ENCODE measurements around the gene CHRNB1. TPM values are rescaled to one million over a fixed set of nuclear protein-coding genes. Genes with fewer than 3 reads are reported as not detected.

Gene CHRNB1
- total and polyA plus RNA-seq, 4 donors = 7.0 to 11.9 (median 10.6) TPM

DNA sequence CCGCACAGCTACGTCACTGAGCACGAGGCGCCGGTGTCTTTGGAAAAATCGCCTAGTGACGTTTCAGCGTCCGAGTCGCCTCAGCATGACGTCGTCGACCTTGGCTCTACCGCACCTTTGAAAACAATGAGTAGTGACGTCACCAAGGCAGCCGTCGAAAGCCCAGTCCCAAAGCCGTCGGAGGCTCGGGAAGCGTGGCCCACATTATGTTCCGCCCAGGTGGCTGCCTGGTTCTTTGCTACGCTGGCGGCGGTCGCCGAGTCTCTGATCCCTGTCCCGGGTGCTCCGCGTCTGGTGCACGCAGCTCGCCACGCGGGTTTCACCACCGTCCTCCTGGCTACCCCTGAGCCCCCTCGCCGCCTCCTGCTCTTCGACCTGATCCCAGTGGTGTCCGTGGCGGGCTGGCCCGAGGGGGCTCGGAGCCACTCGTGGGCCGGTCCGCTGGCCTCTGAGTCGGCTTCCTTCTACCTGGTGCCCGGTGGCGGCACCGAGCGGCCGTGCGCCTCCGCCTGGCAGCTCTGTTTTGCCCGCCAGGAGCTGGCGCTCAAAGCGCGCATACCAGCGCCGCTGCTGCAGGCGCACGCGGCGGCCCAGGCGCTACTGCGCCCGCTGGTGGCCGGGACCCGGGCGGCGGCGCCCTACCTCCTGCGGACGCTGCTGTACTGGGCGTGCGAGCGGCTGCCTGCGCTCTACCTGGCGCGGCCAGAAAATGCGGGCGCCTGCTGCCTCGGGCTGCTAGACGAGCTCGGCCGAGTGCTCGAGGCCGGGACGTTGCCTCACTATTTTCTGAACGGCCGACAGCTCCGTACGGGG is 8.1 kb upstream of the CHRNB1 start:
- DNase-seq (peak; percentile 77 to 88 (median 87)), ATAC-seq (ENCODE audit: insufficient read depth, low FRiP score) (peak; percentile 89)
- H3K9me3 ChIP-seq (ENCODE audit: control insufficient read depth in 4 of 4, insufficient read depth in 3 of 4, low read length in 3 of 4) = no peaks in the 10 kb centered on the region
- H3K4me1 ChIP-seq (ENCODE audit: control insufficient read depth in 5 of 5, insufficient read depth in 5 of 5, low read length in 5 of 5) = peaks cover 0 to 36% (median 16%) of the 10 kb centered on the region in 5 donors
- H3K36me3 ChIP-seq (ENCODE audit: control insufficient read depth in 4 of 4, insufficient read depth in 4 of 4, low read length in 4 of 4) = no peaks in the 10 kb centered on the region
- H3K4me3 ChIP-seq = no peak overlapping the region
- TF ChIP-seq, protein P1, sequence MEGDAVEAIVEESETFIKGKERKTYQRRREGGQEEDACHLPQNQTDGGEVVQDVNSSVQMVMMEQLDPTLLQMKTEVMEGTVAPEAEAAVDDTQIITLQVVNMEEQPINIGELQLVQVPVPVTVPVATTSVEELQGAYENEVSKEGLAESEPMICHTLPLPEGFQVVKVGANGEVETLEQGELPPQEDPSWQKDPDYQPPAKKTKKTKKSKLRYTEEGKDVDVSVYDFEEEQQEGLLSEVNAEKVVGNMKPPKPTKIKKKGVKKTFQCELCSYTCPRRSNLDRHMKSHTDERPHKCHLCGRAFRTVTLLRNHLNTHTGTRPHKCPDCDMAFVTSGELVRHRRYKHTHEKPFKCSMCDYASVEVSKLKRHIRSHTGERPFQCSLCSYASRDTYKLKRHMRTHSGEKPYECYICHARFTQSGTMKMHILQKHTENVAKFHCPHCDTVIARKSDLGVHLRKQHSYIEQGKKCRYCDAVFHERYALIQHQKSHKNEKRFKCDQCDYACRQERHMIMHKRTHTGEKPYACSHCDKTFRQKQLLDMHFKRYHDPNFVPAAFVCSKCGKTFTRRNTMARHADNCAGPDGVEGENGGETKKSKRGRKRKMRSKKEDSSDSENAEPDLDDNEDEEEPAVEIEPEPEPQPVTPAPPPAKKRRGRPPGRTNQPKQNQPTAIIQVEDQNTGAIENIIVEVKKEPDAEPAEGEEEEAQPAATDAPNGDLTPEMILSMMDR (IDR thresholded peaks at IDR 0.05; ENCODE audit: control extremely low read depth, extremely low read depth) = peak; percentile 83
- H3K27me3 ChIP-seq (ENCODE audit: control insufficient read depth in 3 of 3, insufficient read depth in 3 of 3, low read length in 2 of 3) = peaks cover 0 to 54% (median 37%) of the 10 kb centered on the region in 3 donors
- WGBS, 2 donors = 7 to 9% methylated on average over 85 to 92 of the region's 92 CpGs
- peak overlapping the region; percentile 59 to 62 for H3K27ac ChIP-seq (ENCODE audit: low read depth in 1 of 2, low read length in 1 of 2)
- no peak overlapping the region for H3K9ac ChIP-seq (ENCODE audit: insufficient read depth in 1 of 2, low read length in 2 of 2)

DNA sequence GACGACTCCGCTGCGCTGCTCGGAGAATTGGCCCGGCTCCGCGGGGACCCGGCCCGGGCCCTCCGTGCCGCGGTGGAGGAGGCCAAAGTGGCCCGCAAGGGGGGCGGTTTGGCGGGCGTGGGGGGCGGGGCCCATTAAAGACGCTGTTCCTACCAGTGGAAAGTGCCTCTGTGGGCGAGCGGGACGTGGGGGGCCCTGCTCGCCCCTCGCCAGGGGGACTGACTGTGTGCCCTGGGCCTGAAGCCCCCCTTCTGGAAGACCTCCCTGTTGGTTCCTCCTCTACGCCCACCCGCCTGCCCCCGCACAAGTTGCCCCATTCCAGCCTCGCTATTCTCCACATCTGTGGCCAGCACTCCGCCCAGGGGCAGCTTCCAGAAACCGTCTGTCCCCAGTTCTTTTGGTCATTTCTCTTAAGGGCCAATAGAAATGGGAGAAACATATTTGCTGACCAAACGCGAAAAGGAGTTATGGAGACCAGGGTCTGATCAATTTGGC is 7.4 kb upstream of the CHRNB1 start:
- no peak overlapping the region for H3K4me3 ChIP-seq
- peaks cover 0 to 54% (median 37%) of the 10 kb centered on the region in 3 donors for H3K27me3 ChIP-seq (ENCODE audit: control insufficient read depth in 3 of 3, insufficient read depth in 3 of 3, low read length in 2 of 3)
- H3K36me3 ChIP-seq (ENCODE audit: control insufficient read depth in 4 of 4, insufficient read depth in 4 of 4, low read length in 4 of 4) = no peaks in the 10 kb centered on the region
- H3K9me3 ChIP-seq (ENCODE audit: control insufficient read depth in 4 of 4, insufficient read depth in 3 of 4, low read length in 3 of 4) = no peaks in the 10 kb centered on the region
- H3K9ac ChIP-seq (ENCODE audit: insufficient read depth in 1 of 2, low read length in 2 of 2) = no peak overlapping the region
- no peak for DNase-seq
- ATAC-seq (ENCODE audit: insufficient read depth, low FRiP score) = no peak
- 30 to 35% methylated on average over 28 to 31 of the region's 31 CpGs for WGBS, 2 donors
- H3K27ac ChIP-seq (ENCODE audit: low read depth in 1 of 2, low read length in 1 of 2) = peak overlapping the region in 1 of 2 donors; percentile 62
- H3K4me1 ChIP-seq (ENCODE audit: control insufficient read depth in 5 of 5, insufficient read depth in 5 of 5, low read length in 5 of 5) = peaks cover 0 to 36% (median 16%) of the 10 kb centered on the region in 5 donors
- TF ChIP-seq, protein P1 (IDR thresholded peaks at IDR 0.05; ENCODE audit: control extremely low read depth, extremely low read depth) = no peak

DNA sequence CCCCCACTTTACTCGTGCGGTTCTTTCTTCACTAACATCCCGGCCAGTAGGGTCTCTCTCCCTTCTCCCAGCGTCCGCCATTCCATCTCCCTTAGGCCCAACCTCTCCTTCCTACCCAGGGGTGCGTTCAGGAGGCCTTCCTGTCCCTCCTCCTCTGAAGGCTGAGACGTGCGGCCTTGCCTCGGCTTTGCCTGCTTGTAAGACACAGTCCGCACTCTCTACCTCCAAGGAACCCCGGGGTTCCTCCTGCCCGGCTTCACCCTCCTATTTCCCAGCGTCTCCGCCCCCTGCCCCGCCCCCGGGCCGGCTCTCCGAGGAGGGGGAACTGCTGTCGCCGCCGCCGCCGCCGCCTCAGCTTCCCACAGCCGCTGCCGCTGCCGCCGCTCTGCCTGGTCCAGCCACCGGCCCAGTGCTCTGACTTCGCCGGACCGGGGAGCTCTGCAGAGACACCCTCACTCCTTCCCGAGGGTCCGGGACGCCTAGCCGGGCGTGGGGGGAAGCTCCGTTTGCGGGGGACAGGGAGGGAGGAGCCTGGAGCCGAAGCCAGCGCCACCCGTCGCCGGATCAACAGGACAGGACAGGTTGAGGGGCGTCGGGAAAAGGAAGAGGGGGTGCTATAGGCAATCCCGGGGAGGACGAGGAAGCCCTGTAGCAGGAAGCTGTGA is 6.8 kb upstream of the CHRNB1 start:
- 7 to 16% methylated on average over 47 to 48 of the region's 48 CpGs for WGBS, 2 donors
- ATAC-seq (ENCODE audit: insufficient read depth, low FRiP score) = no peak
- TF ChIP-seq, protein P1 (IDR thresholded peaks at IDR 0.05; ENCODE audit: control extremely low read depth, extremely low read depth) = no peak

More for the DNA sequence above, 6.8 kb upstream of the CHRNB1 start:
- DNase-seq = peak; percentile 36 to 57 (median 53)
- peaks cover 0 to 36% (median 16%) of the 10 kb centered on the region in 5 donors for H3K4me1 ChIP-seq (ENCODE audit: control insufficient read depth in 5 of 5, insufficient read depth in 5 of 5, low read length in 5 of 5)
- H3K27ac ChIP-seq (ENCODE audit: low read depth in 1 of 2, low read length in 1 of 2) = no peak overlapping the region
- H3K9ac ChIP-seq (ENCODE audit: insufficient read depth in 1 of 2, low read length in 2 of 2) = no peak overlapping the region
- H3K9me3 ChIP-seq (ENCODE audit: control insufficient read depth in 4 of 4, insufficient read depth in 3 of 4, low read length in 3 of 4) = no peaks in the 10 kb centered on the region
- H3K4me3 ChIP-seq = no peak overlapping the region
- peaks cover 0 to 54% (median 37%) of the 10 kb centered on the region in 3 donors for H3K27me3 ChIP-seq (ENCODE audit: control insufficient read depth in 3 of 3, insufficient read depth in 3 of 3, low read length in 2 of 3)
- no peaks in the 10 kb centered on the region for H3K36me3 ChIP-seq (ENCODE audit: control insufficient read depth in 4 of 4, insufficient read depth in 4 of 4, low read length in 4 of 4)
